PC-3 (cell line): ENCODE data around the gene CNTNAP5. TPM values are rescaled to one million over a fixed set of nuclear protein-coding genes. Genes with fewer than 3 reads are reported as not detected.

ENCODE experiments used
- ATAC-seq: fragments of 200-7000 bp; cut with Tn5 transposase; 2 replicates; pipeline ENCODE4 v1.9.1; 2020; ENCODE audit warnings: mild to moderate bottlenecking, moderate library complexity
- BruUV-seq: library from RNA; stranded (reverse); fragments of 400-500 nt; replicated peaks from 2 replicates; lab custom pipeline; 2021; lab: Mats Ljungman, UMichigan
- CTCF ChIA-PET: fragments of 300-600 bp; sonication (Branson Sonifier 250); formaldehyde crosslinking; loops from one replicate; lab custom pipeline; 2022; ENCODE audit warnings: antibody characterized with exemption; lab: Charles Lee
- POLR2A ChIA-PET: fragments of 300-600 bp; sonication (Branson Sonifier 250); formaldehyde crosslinking; loops from one replicate; lab custom pipeline; 2022; ENCODE audit warnings: antibody characterized with exemption; ENCODE audit not compliant: unreplicated experiment; lab: Charles Lee
- DNase-seq: peaks from one replicate; pipeline ENCODE4 v3.0.0-alpha.2; 2015
- H2AFZ ChIP-seq: fragments of 300-600 bp; sonication (generic); 2 replicates; pipeline ENCODE4 v1.6.0; 2016; ENCODE audit warnings: antibody characterized with exemption, low read length
- H3F3A ChIP-seq: fragments of 300-600 bp; sonication (generic); one replicate; pipeline ENCODE4 v1.6.0; 2017; ENCODE audit warnings: antibody characterized with exemption, low read length, control low read depth, mild to moderate bottlenecking; ENCODE audit not compliant: unreplicated experiment
- H3K27ac ChIP-seq: fragments of 300-600 bp; sonication (generic); 2 replicates; pipeline ENCODE4 v1.5.1; 2016; ENCODE audit warnings: mild to moderate bottlenecking, low read length
- H3K27me3 ChIP-seq: fragments of 300-600 bp; sonication (generic); 2 replicates; pipeline ENCODE4 v1.6.1; 2016; ENCODE audit warnings: low read length, mixed read lengths
- H3K36me3 ChIP-seq: fragments of 300-600 bp; sonication (generic); 2 replicates; pipeline ENCODE4 v1.6.1; 2016; ENCODE audit warnings: low read depth, mixed run types, low read length, mixed read lengths
- H3K4me1 ChIP-seq: fragments of 300-600 bp; sonication (generic); 2 replicates; pipeline ENCODE4 v1.5.1; 2016; ENCODE audit warnings: low read length; ENCODE audit not compliant: insufficient read depth
- H3K4me2 ChIP-seq: fragments of 300-600 bp; sonication (generic); 2 replicates; pipeline ENCODE4 v1.6.0; 2016; ENCODE audit warnings: low read length
- H3K4me3 ChIP-seq: fragments of 300-600 bp; sonication (generic); 2 replicates; pipeline ENCODE4 v1.5.1; 2016; ENCODE audit warnings: mild to moderate bottlenecking, low read length, mixed read lengths
- H3K79me2 ChIP-seq: fragments of 300-600 bp; sonication (generic); 2 replicates; pipeline ENCODE4 v1.6.1; 2017; ENCODE audit warnings: low read length, mixed read lengths
- H3K9ac ChIP-seq: fragments of 300-600 bp; sonication (generic); 2 replicates; pipeline ENCODE4 v1.6.0; 2016; ENCODE audit warnings: mild to moderate bottlenecking, low read length
- H3K9me2 ChIP-seq: fragments of 300-600 bp; sonication (generic); replicated peaks from 2 replicates; pipeline ENCODE4 v1.6.1; 2016; ENCODE audit warnings: mixed run types, low read length, mixed read lengths
- H3K9me3 ChIP-seq: fragments of 300-600 bp; sonication (generic); 2 replicates; pipeline ENCODE4 v1.6.1; 2016; ENCODE audit warnings: low read length, mixed read lengths
- H4K20me1 ChIP-seq: fragments of 300-600 bp; sonication (generic); 2 replicates; pipeline ENCODE4 v1.6.1; 2016; ENCODE audit warnings: low read length, mixed read lengths
- CTCF ChIP-seq: fragments of 300-600 bp; sonication (generic); conservative IDR thresholded peaks from 2 replicates; pipeline ENCODE4 v1.5.1; 2017; ENCODE audit warnings: antibody characterized with exemption, low read depth, mild to moderate bottlenecking, low read length
- EZH2 ChIP-seq: fragments of 300-600 bp; sonication (generic); IDR thresholded peaks from one replicate; pipeline ENCODE4 v1.6.1; 2017; ENCODE audit warnings: antibody characterized with exemption, mild to moderate bottlenecking, low read length; ENCODE audit not compliant: unreplicated experiment
- EZH2phosphoT487 ChIP-seq: fragments of 300-600 bp; sonication (generic); IDR thresholded peaks from 2 replicates; pipeline ENCODE4 v1.6.1; 2018; ENCODE audit warnings: mild to moderate bottlenecking, antibody characterized with exemption, low read length, borderline replicate concordance
- intact Hi-C: fragments of 100-400 bp; cut with micrococcal nuclease; formaldehyde crosslinking; loops from 2 replicates; pipeline ENCODE4 v1.9.0; 2023
- total RNA-seq: library from RNA; depleted of rRNA; stranded (reverse); fragments of >200 nt; gene quantifications from 2 replicates; pipeline ENCODE4 v1.2.3, GENCODE V29; 2014

The CNTNAP5 gene
- total RNA-seq, 1 experiment from 2014 or later, result not detected

GRCh38 chr2:124149571-124149970 lies 124.5 kb downstream of the CNTNAP5 start:
- Histone ChIP-seq H3K36me3 (no peaks in the 10 kb centered on the region), H3K9me3 (no peaks in the 10 kb centered on the region), H3F3A (no peaks in the 10 kb centered on the region), H4K20me1 (no peaks in the 10 kb centered on the region), H3K4me2 (no peak overlapping the region), H3K4me1 (no peaks in the 10 kb centered on the region), H2AFZ (no peak overlapping the region), H3K79me2 (no peaks in the 10 kb centered on the region), H3K27ac (no peak overlapping the region), H3K4me3 (no peak overlapping the region), H3K27me3 (no peaks in the 10 kb centered on the region; the same call in 1 of the 2 replicates), H3K9me2 (no peaks in the 10 kb centered on the region), H3K9ac (no peak overlapping the region)
- intact Hi-C loops, result no loop called here
- ChIA-PET CTCF (no interaction called here), POLR2A (no interaction called here)
- no peak for TF ChIP-seq EZH2
- no peak for TF ChIP-seq CTCF
- no peak for TF ChIP-seq EZH2phosphoT487
- ATAC-seq (no peak), DNase-seq (no peak)
- no TSS peak for BruUV-seq

- no peaks in the 10 kb centered on the region for H3K4me1 ChIP-seq
- ChIA-PET POLR2A (no interaction called here), CTCF (no interaction called here)
- no peaks in the 10 kb centered on the region for H3F3A ChIP-seq
- H3K36me3 ChIP-seq, result no peaks in the 10 kb centered on the region
- no peak overlapping the region for H3K9ac ChIP-seq
- intact Hi-C loops, result no loop called here
- H3K27ac ChIP-seq, result no peak overlapping the region
- no peaks in the 10 kb centered on the region for H3K79me2 ChIP-seq
- TF ChIP-seq EZH2phosphoT487, result no peak
- TF ChIP-seq CTCF, result no peak
- no peak for TF ChIP-seq EZH2
- no peaks in the 10 kb centered on the region for H3K9me2 ChIP-seq
- no TSS peak for BruUV-seq
- no peak overlapping the region for H2AFZ ChIP-seq
- H3K4me3 ChIP-seq, result no peak overlapping the region
- no peaks in the 10 kb centered on the region; the same call in 1 of the 2 replicates for H3K27me3 ChIP-seq
- no peak overlapping the region for H3K4me2 ChIP-seq
- no peak for DNase-seq
- no peak for ATAC-seq
- no peaks in the 10 kb centered on the region for H4K20me1 ChIP-seq
- no peaks in the 10 kb centered on the region for H3K9me3 ChIP-seq
Measured at GRCh38 chr2:124151691-124152090, 126.6 kb downstream of the CNTNAP5 start.

- ChIA-PET POLR2A (no interaction called here), CTCF (no interaction called here)
- Histone ChIP-seq H2AFZ (no peak overlapping the region), H3K79me2 (no peaks in the 10 kb centered on the region), H3K36me3 (no peaks in the 10 kb centered on the region), H3K4me3 (no peak overlapping the region), H3K27ac (no peak overlapping the region), H3K9me2 (no peaks in the 10 kb centered on the region), H3F3A (no peaks in the 10 kb centered on the region), H3K4me2 (no peak overlapping the region), H4K20me1 (no peaks in the 10 kb centered on the region), H3K9ac (no peak overlapping the region), H3K27me3 (no peaks in the 10 kb centered on the region), H3K9me3 (no peaks in the 10 kb centered on the region), H3K4me1 (no peaks in the 10 kb centered on the region)
- DNase-seq, result no peak
- no peak for ATAC-seq
- intact Hi-C loops, result no loop called here
- BruUV-seq, result no TSS peak
- TF ChIP-seq EZH2 (no peak), EZH2phosphoT487 (no peak), CTCF (no peak)
Measured at GRCh38 chr2:124153713-124154112, 128.6 kb downstream of the CNTNAP5 start.
